Activated naive CD8-positive, alpha-beta T cell (primary cell): ENCODE measurements around the gene AP1S3.

Source experiments
- H3K27ac Mint-ChIP-seq: one replicate; pipeline ENCODE4 v1.8.0; 2021; ENCODE audit warnings: mixed read lengths
- H3K27me3 Mint-ChIP-seq: one replicate; pipeline ENCODE4 v1.8.0; 2021; ENCODE audit warnings: mixed read lengths
- H3K36me3 Mint-ChIP-seq: one replicate; pipeline ENCODE4 v1.8.0; 2021; ENCODE audit warnings: mixed read lengths
- H3K4me1 Mint-ChIP-seq: one replicate; pipeline ENCODE4 v1.8.0; 2021; ENCODE audit warnings: low read depth, mixed read lengths
- H3K4me3 Mint-ChIP-seq: one replicate; pipeline ENCODE4 v1.8.0; 2021; ENCODE audit warnings: mild to moderate bottlenecking, mixed read lengths
- H3K9me3 Mint-ChIP-seq: one replicate; pipeline ENCODE4 v1.8.0; 2021; ENCODE audit warnings: low read depth, mixed read lengths

AP1S3 gene

DNA sequence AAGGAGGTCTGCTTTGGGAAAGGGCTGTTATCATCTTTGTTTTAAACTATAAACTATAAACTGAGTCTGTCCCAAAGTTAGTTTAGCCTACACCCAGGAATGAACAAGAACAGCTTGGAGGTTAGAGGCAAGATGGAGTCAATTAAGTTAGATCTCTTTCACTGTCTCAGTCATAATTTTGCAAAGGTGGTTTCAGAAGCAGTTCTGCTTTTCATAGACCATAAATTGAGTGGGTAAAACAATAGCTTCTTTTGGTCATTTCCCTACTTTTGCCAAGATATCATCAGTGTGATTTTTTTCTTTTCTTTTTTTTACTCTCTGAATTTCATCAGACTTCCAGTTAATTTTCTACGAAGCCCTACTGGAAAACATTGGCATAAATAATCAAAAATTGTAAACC is 117.0 kb downstream of the AP1S3 start:
- Mint-ChIP-seq H3K9me3 (no peaks in the 10 kb centered on the region), H3K4me1 (no peaks in the 10 kb centered on the region), H3K27ac (no peak overlapping the region), H3K36me3 (no peaks in the 10 kb centered on the region), H3K27me3 (peaks cover 5% of the 10 kb centered on the region), H3K4me3 (no peak overlapping the region)

DNA sequence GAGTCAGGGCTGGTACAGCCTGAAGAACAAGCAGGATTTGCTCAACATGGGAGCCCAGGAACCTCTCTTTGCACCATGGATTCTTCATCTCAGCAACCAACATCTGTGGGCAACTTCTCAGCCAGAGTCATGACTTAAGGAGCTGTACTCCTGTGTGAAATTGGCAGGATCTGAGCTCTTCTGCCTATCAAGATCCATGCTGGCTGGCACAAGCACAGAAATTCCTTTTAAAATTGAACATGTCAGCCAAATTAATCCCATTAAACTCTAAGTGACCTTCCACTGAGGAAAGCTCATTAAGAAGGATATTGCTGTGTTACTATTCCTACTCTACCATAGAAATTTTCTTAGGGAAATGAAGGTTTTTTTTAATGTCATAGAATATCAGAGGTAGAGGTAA is 124.7 kb downstream of the AP1S3 start:
- Mint-ChIP-seq H3K4me3 (no peak overlapping the region), H3K36me3 (no peaks in the 10 kb centered on the region), H3K27me3 (peaks cover 4% of the 10 kb centered on the region), H3K4me1 (no peaks in the 10 kb centered on the region), H3K9me3 (no peaks in the 10 kb centered on the region), H3K27ac (no peak overlapping the region)

DNA sequence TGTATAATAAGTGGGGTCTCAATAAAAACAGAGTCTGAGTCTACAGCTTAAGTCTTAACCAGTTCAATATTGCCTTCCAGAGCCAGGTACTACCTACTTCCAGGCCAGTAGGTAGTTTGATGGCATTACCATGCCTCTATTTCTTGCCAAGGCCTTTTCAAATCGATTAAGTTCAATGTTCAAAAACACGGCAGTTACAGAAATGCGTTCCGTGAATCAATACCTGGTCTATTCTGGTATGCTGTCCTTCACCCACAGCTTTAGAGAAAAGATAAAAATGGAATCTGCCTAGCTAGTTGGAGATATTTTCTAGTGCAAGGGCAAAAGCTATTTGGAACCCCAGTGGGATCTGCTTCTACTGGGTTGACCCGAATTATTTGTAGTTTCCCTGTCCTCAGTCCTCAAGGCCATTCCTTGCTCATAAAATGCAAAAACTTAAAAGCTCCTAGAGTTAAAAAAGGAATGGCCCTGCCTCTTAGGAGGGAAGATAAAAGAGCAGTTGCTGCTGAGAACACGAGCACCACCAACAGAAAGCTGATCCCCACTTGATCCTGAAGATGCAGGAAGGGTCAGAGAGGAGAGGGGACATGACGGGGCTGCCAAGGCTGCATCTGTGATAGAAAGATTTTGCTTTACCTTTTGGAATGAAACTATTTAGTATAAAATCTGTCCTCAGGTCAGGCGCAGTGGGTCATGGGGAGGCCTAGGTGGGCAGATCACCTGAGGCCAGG is 125.6 kb downstream of the AP1S3 start:
- Mint-ChIP-seq H3K27ac (no peak overlapping the region), H3K4me3 (no peak overlapping the region), H3K36me3 (no peaks in the 10 kb centered on the region), H3K27me3 (peaks cover 6% of the 10 kb centered on the region), H3K9me3 (no peaks in the 10 kb centered on the region), H3K4me1 (no peaks in the 10 kb centered on the region)
